NT2/D1 (cell line): ENCODE measurements around the gene RNF144B.

ENCODE experiments used
- YY1 ChIP-seq: IDR thresholded peaks from 2 replicates; pipeline ENCODE4 v1.6.1; 2011; ENCODE audit not compliant: insufficient read length, insufficient read depth
- ZNF274 ChIP-seq: IDR thresholded peaks from 2 replicates; pipeline ENCODE4 v1.6.1; 2011; ENCODE audit warnings: mild to moderate bottlenecking, low read depth, low read length

DNA sequence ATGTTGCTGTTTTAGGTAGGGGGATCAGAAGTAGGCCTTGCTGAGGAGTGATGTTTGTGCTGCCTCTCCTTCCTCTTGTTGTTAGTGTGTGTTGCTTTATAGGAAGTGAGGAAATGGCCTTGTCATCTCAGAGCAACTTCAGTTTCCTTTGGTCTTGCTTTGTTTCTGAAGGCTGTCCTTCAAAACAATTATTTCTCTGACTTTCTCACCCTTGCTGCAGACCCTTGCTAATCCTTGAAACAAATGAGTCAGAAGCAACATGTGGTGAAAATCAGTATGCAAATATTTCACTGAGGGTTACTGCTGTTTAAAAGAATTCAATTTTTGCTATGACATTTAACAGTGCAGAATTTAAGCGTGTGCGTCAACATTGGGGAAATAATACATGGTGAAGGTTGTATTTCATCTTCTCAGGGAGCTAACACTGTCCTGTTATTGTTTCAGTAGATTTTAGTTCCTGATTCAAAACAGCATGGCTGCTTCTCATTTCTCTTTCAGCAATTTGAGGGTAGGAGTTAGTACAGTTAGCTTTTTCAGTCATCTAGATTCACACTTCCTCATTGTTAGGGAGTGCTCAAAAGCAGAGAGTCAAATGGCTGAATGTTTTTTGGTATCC, 13.8 kb downstream of the RNF144B start:
- no peak for TF ChIP-seq YY1
- no peak for TF ChIP-seq ZNF274
